ENCODE measurements around the gene SETD1A. TPM values are rescaled to one million over a fixed set of nuclear protein-coding genes. Genes with fewer than 3 reads are reported as not detected.

Gene SETD1A
- polyA plus RNA-seq, 2 of the 4 experiments (the other 2 are of a cell fraction) = 2.0 to 21.2 TPM

- ChIA-PET CTCF (interaction anchor here (1.0 to 2.0 kb wide), 5 partner anchors 11 to 121 kb away, joined by 3 to 10 read pairs (median 3); partner anchors contain the start of gene HSD3B7), POLR2A (no interaction called here)
- TF ChIP-seq TFCP2L1 (CRISPR knock-in tag; IDR thresholded peaks at IDR 0.05) = no peak
- TF ChIP-seq FOSL2 (IDR thresholded peaks at IDR 0.05) = no peak
- TF ChIP-seq FOSL2 (CRISPR knock-in tag; IDR thresholded peaks at IDR 0.05) = no peak
- H3K9me3 ChIP-seq = no peaks in the 10 kb centered on the region
- peaks cover 8% of the 10 kb centered on the region; the same call in 2 of the 3 replicates for H3K4me1 ChIP-seq
- no peak overlapping the region for H3K4me2 ChIP-seq
- FAIRE-seq = no peak
- no peak overlapping the region for H3K4me3 ChIP-seq
- ATAC-seq = no peak
- H3K27ac ChIP-seq = no peak overlapping the region
- no peak for DNase-seq (ENCODE audit: low read depth in 1 of 2, low spot score in 1 of 2)
- 83% methylated on average over 3 of the region's 3 CpGs for WGBS (ENCODE audit: missing lambda C conversion rate)
Measured at GRCh38 chr16:31020536-31020935, 63.0 kb downstream of the SETD1A start.

GRCh38 chr16:31022544-31023251 lies 65.1 kb downstream of the SETD1A start:
- no peak for DNase-seq (ENCODE audit: low read depth in 1 of 2, low spot score in 1 of 2)
- no peak overlapping the region for H3K27ac ChIP-seq
- ChIA-PET POLR2A (interaction anchor here (0.6 kb wide), 1 partner anchor 24 kb away, joined by 3 read pairs; no protein-coding TSS in a partner anchor), CTCF (interaction anchor here (0.6 to 1.4 kb wide), 5 partner anchors 23 to 420 kb away, joined by 3 read pairs; partner anchors contain the start of gene ZNF843)
- no peak overlapping the region for H3K4me3 ChIP-seq
- 78% methylated on average over 12 of the region's 12 CpGs for WGBS (ENCODE audit: missing lambda C conversion rate)
- no peak for FAIRE-seq
- ATAC-seq = no peak
- H3K9me3 ChIP-seq = no peaks in the 10 kb centered on the region
- no peak overlapping the region for H3K4me2 ChIP-seq
- H3K4me1 ChIP-seq = no peaks in the 10 kb centered on the region
- no peak for TF ChIP-seq EP300 (IDR thresholded peaks at IDR 0.05)
- no peak for TF ChIP-seq FOSB (CRISPR knock-in tag; IDR thresholded peaks at IDR 0.05)
- TF ChIP-seq RAD21 (conservative IDR thresholded peaks at IDR 0.05 in 1 of 2, IDR thresholded peaks at IDR 0.05 in 1 of 2) = no peak
- TF ChIP-seq REST (IDR thresholded peaks at IDR 0.05) = no peak
- TF ChIP-seq RCOR1 (IDR thresholded peaks at IDR 0.05; ENCODE audit: low read depth, low read length) = no peak
- TF ChIP-seq KDM1A (IDR thresholded peaks at IDR 0.05; ENCODE audit: low read depth) = no peak
- TF ChIP-seq ZNF302 (CRISPR knock-in tag; IDR thresholded peaks at IDR 0.05) = no peak
- no peak for TF ChIP-seq RFX5 (IDR thresholded peaks at IDR 0.05)
- no peak for TF ChIP-seq JUNB (IDR thresholded peaks at IDR 0.05)
- TF ChIP-seq BHLHE40 (IDR thresholded peaks at IDR 0.05; ENCODE audit: low read depth, low read length) = no peak
- no peak for TF ChIP-seq MAFK (IDR thresholded peaks at IDR 0.05; ENCODE audit: partially characterized antibody)
- TF ChIP-seq FOSL2 (IDR thresholded peaks at IDR 0.05) = no peak
- no peak for TF ChIP-seq FOSL2 (CRISPR knock-in tag; IDR thresholded peaks at IDR 0.05)
- TF ChIP-seq HOXB13 (CRISPR knock-in tag; IDR thresholded peaks at IDR 0.05; ENCODE audit: low read depth) = no peak
- TF ChIP-seq SREBF2 (IDR thresholded peaks at IDR 0.05) = no peak
- TF ChIP-seq ATOH8 (CRISPR knock-in tag; IDR thresholded peaks at IDR 0.05; ENCODE audit: low read depth) = no peak
- no peak for TF ChIP-seq CHD4 (IDR thresholded peaks at IDR 0.05; ENCODE audit: borderline replicate concordance)
- no peak for TF ChIP-seq HOXB5 (CRISPR knock-in tag; IDR thresholded peaks at IDR 0.05)
- TF ChIP-seq ZSCAN20 (CRISPR knock-in tag; IDR thresholded peaks at IDR 0.05) = no peak

Measured in A549 (cell line).